Neural cell (in vitro differentiated cells): ENCODE measurements around the gene TESMIN. TPM values are rescaled to one million over a fixed set of nuclear protein-coding genes. Genes with fewer than 3 reads are reported as not detected.

Source experiments
- H2AFZ ChIP-seq: fragments of 200-600, 300-800 bp; sonication (generic), shearing (Covaris generic); 2 replicates; pipeline ENCODE4 v1.6.0; 2014; ENCODE audit warnings: low read depth, mild to moderate bottlenecking, antibody characterized with exemption, low read length, moderate library complexity
- H3F3A ChIP-seq: fragments of 200-600 bp; shearing (Covaris generic); 2 replicates; pipeline ENCODE4 v1.6.1; 2016; ENCODE audit warnings: mild to moderate bottlenecking, moderate library complexity, mixed read lengths, antibody characterized with exemption, low read length; ENCODE audit not compliant: insufficient read depth, poor library complexity, severe bottlenecking
- H3K27ac ChIP-seq: fragments of 200-600, 300-800 bp; sonication (generic), shearing (Covaris generic); 2 replicates; pipeline ENCODE4 v1.5.1; 2014; ENCODE audit warnings: mild to moderate bottlenecking, low read length, moderate library complexity
- H3K27me3 ChIP-seq: fragments of 300-800, 200-600 bp; sonication (generic), shearing (Covaris generic); 2 replicates; pipeline ENCODE4 v1.6.0; 2014; ENCODE audit warnings: mild to moderate bottlenecking, low read depth, low read length, moderate library complexity; ENCODE audit not compliant: insufficient read depth
- H3K36me3 ChIP-seq: fragments of 300-800, 200-600 bp; sonication (generic), shearing (Covaris generic); 2 replicates; pipeline ENCODE4 v1.5.1; 2014; ENCODE audit warnings: mild to moderate bottlenecking, antibody characterized with exemption, low read length, moderate library complexity; ENCODE audit not compliant: insufficient read depth
- H3K4me2 ChIP-seq: fragments of 300-800, 200-600 bp; sonication (generic), shearing (Covaris generic); 2 replicates; pipeline ENCODE4 v1.6.0; 2014; ENCODE audit warnings: mild to moderate bottlenecking, low read length
- H3K4me3 ChIP-seq: fragments of 300-800, 200-600 bp; sonication (generic), shearing (Covaris generic); 2 replicates; pipeline ENCODE4 v1.5.1; 2014; ENCODE audit warnings: mild to moderate bottlenecking, low read length, moderate library complexity
- H3K79me2 ChIP-seq: fragments of 200-600 bp; shearing (Covaris generic); replicated peaks from 2 replicates; pipeline ENCODE4 v1.6.0; 2014; ENCODE audit warnings: mild to moderate bottlenecking, low read length, moderate library complexity; ENCODE audit not compliant: insufficient read depth
- H3K9ac ChIP-seq: fragments of 300-800, 200-600 bp; sonication (generic), shearing (Covaris generic); 2 replicates; pipeline ENCODE4 v1.6.1; 2016; ENCODE audit warnings: mild to moderate bottlenecking, low read length, mixed read lengths
- H3K9me2 ChIP-seq: fragments of 200-600 bp; shearing (Covaris generic); 2 replicates; pipeline ENCODE4 v1.6.1; 2016; ENCODE audit warnings: mild to moderate bottlenecking, low read length, mixed read lengths; ENCODE audit not compliant: insufficient read depth
- H3K9me3 ChIP-seq: fragments of 200-600, 300-800 bp; sonication (generic), shearing (Covaris generic); 2 replicates; pipeline ENCODE4 v1.6.1; 2016; ENCODE audit warnings: mild to moderate bottlenecking, mixed run types, low read length, moderate library complexity, mixed read lengths
- H4K20me1 ChIP-seq: fragments of 200-600 bp; shearing (Covaris generic); 2 replicates; pipeline ENCODE4 v1.6.1; 2016; ENCODE audit warnings: mild to moderate bottlenecking, mixed run types; ENCODE audit not compliant: insufficient read depth
- CTCF ChIP-seq: fragments of 450-650 bp; IDR thresholded peaks from 2 replicates; pipeline ENCODE4 v1.5.1; 2014; ENCODE audit warnings: antibody characterized with exemption, mild to moderate bottlenecking, moderate library complexity; ENCODE audit not compliant: poor library complexity, severe bottlenecking
- EP300 ChIP-seq: fragments of 450-650 bp; conservative IDR thresholded peaks from 2 replicates; pipeline ENCODE4 v1.6.1; 2014; ENCODE audit warnings: antibody characterized with exemption, mild to moderate bottlenecking, moderate library complexity; ENCODE audit not compliant: poor library complexity, severe bottlenecking
- EZH2 ChIP-seq: fragments of 200-600, 300-800 bp; shearing (Covaris generic), sonication (generic); IDR thresholded peaks from 2 replicates; pipeline ENCODE4 v1.6.1; 2014; ENCODE audit warnings: antibody characterized with exemption, low read length, borderline replicate concordance, mild to moderate bottlenecking; ENCODE audit not compliant: insufficient read depth, poor library complexity, severe bottlenecking
- MXI1 ChIP-seq: fragments of 450-650 bp; conservative IDR thresholded peaks from 2 replicates; pipeline ENCODE4 v1.6.1; 2014; ENCODE audit warnings: antibody characterized with exemption, mild to moderate bottlenecking; ENCODE audit not compliant: poor library complexity, severe bottlenecking
- POLR2AphosphoS5 ChIP-seq: IDR thresholded peaks from 2 replicates; pipeline ENCODE4 v1.6.1; 2012
- RAD21 ChIP-seq: fragments of 450-650 bp; conservative IDR thresholded peaks from 2 replicates; pipeline ENCODE4 v1.6.1; 2014; ENCODE audit warnings: antibody characterized with exemption, mild to moderate bottlenecking, moderate library complexity
- REST ChIP-seq: IDR thresholded peaks from 2 replicates; pipeline ENCODE4 v1.6.1; 2012; ENCODE audit warnings: borderline replicate concordance
- SMC3 ChIP-seq: fragments of 450-650 bp; conservative IDR thresholded peaks from 2 replicates; pipeline ENCODE4 v1.6.1; 2014; ENCODE audit warnings: antibody characterized with exemption, mild to moderate bottlenecking, moderate library complexity; ENCODE audit not compliant: poor library complexity
- TAF1 ChIP-seq: IDR thresholded peaks from 2 replicates; pipeline ENCODE4 v1.6.1; 2012; ENCODE audit warnings: low read depth
- polyA plus RNA-seq: library from polyadenylated mRNA; depleted of rRNA; stranded (reverse); fragments of >200 nt; gene quantifications from 2 replicates; pipeline ENCODE4 v1.2.3, GENCODE V29; 2014

The TESMIN gene
- polyA plus RNA-seq, 1 donor from 2014 or later: not detected

GRCh38 chr11:68707527-68707926, 43.8 kb downstream of the TESMIN start:
- no peaks in the 10 kb centered on the region for H3K27me3 ChIP-seq
- H3K9me3 ChIP-seq: no peaks in the 10 kb centered on the region
- no peak overlapping the region for H2AFZ ChIP-seq
- no peak overlapping the region for H3K4me2 ChIP-seq
- no peak overlapping the region for H3K9ac ChIP-seq
- TF ChIP-seq MXI1: no peak
- H3K9me2 ChIP-seq: no peaks in the 10 kb centered on the region
- no peaks in the 10 kb centered on the region for H3K79me2 ChIP-seq
- no peak overlapping the region for H3K27ac ChIP-seq
- no peaks in the 10 kb centered on the region for H3F3A ChIP-seq
- no peak overlapping the region for H3K4me3 ChIP-seq
- no peaks in the 10 kb centered on the region for H4K20me1 ChIP-seq
- H3K36me3 ChIP-seq: no peaks in the 10 kb centered on the region

GRCh38 chr11:68704887-68705286, 46.4 kb downstream of the TESMIN start:
- no peak for TF ChIP-seq CTCF
- no peak for TF ChIP-seq POLR2AphosphoS5
- TF ChIP-seq REST: no peak
- no peak for TF ChIP-seq TAF1
- no peak for TF ChIP-seq EZH2
- TF ChIP-seq MXI1: no peak
- TF ChIP-seq SMC3: no peak
- TF ChIP-seq RAD21: no peak
- no peak for TF ChIP-seq EP300
- H3K4me2 ChIP-seq: no peak overlapping the region
- no peaks in the 10 kb centered on the region for H3K79me2 ChIP-seq
- H3K36me3 ChIP-seq: no peaks in the 10 kb centered on the region
- no peak overlapping the region for H3K9ac ChIP-seq
- no peaks in the 10 kb centered on the region for H3K27me3 ChIP-seq
- H4K20me1 ChIP-seq: no peaks in the 10 kb centered on the region
- no peaks in the 10 kb centered on the region for H3K9me2 ChIP-seq
- no peaks in the 10 kb centered on the region for H3K9me3 ChIP-seq
- no peak overlapping the region for H3K27ac ChIP-seq
- no peak overlapping the region for H3K4me3 ChIP-seq
- H2AFZ ChIP-seq: no peak overlapping the region
- H3F3A ChIP-seq: no peaks in the 10 kb centered on the region

- Histone ChIP-seq H3K4me3 (no peak overlapping the region), H3K79me2 (no peaks in the 10 kb centered on the region), H3K36me3 (no peaks in the 10 kb centered on the region), H3K4me2 (no peak overlapping the region), H3K9me3 (peaks cover 5% of the 10 kb centered on the region), H3K9ac (no peak overlapping the region), H3K27me3 (no peaks in the 10 kb centered on the region), H2AFZ (no peak overlapping the region), H4K20me1 (no peaks in the 10 kb centered on the region), H3K9me2 (no peaks in the 10 kb centered on the region), H3F3A (no peaks in the 10 kb centered on the region), H3K27ac (no peak overlapping the region)
- TF ChIP-seq CTCF (no peak), EZH2 (no peak), REST (no peak), RAD21 (no peak), POLR2AphosphoS5 (no peak), MXI1 (no peak), TAF1 (no peak), SMC3 (no peak), EP300 (no peak)
These were observed 52.3 kb downstream of the TESMIN start for GRCh38 chr11:68698993-68699392.
